BLaER1 (cell line): ENCODE data around the gene DNAJB14.
A peak's percentile ranks its signal among the peaks of the same experiment; 100 is the strongest.

Source experiments
- H3K27ac ChIP-seq: shearing (Covaris generic); formaldehyde crosslinking; 2 replicates; pipeline ENCODE4 v1.8.1; 2022
- H3K27me3 ChIP-seq: shearing (Covaris generic); formaldehyde crosslinking; 2 replicates; pipeline ENCODE4 v1.8.1; 2022
- H3K36me3 ChIP-seq: shearing (Covaris generic); formaldehyde crosslinking; 2 replicates; pipeline ENCODE4 v1.8.1; 2022
- H3K4me1 ChIP-seq: shearing (Covaris generic); formaldehyde crosslinking; 2 replicates; pipeline ENCODE4 v1.8.1; 2022
- H3K4me2 ChIP-seq: shearing (Covaris generic); formaldehyde crosslinking; 2 replicates; pipeline ENCODE4 v1.8.1; 2022
- H3K4me3 ChIP-seq: shearing (Covaris generic); formaldehyde crosslinking; 2 replicates; pipeline ENCODE4 v1.8.1; 2022
- H3K9ac ChIP-seq: shearing (Covaris generic); formaldehyde crosslinking; 2 replicates; pipeline ENCODE4 v1.8.1; 2022
- H3K9me3 ChIP-seq: shearing (Covaris generic); formaldehyde crosslinking; 2 replicates; pipeline ENCODE4 v1.8.1; 2022
- H4K20me1 ChIP-seq: shearing (Covaris generic); formaldehyde crosslinking; 2 replicates; pipeline ENCODE4 v1.8.1; 2022
- Cebpa-rat ChIP-seq: shearing (Covaris generic); IDR thresholded peaks from 2 replicates; pipeline ENCODE4 v1.8.1; 2022

DNAJB14 gene

GRCh38 chr4:99947190-99947578 is 766 bp upstream of the DNAJB14 start:
- H3K4me2 ChIP-seq, result peak overlapping the region; percentile 96
- H3K9ac ChIP-seq, result peak overlapping the region; percentile 97
- TF ChIP-seq Cebpa-rat, result no peak
- H3K36me3 ChIP-seq, result peaks cover 34% of the 10 kb centered on the region
- H3K4me1 ChIP-seq, result peaks cover 56% of the 10 kb centered on the region
- H3K27ac ChIP-seq, result peak overlapping the region; percentile 93
- H3K27me3 ChIP-seq, result no peaks in the 10 kb centered on the region
- H4K20me1 ChIP-seq, result peaks cover 63% of the 10 kb centered on the region
- no peaks in the 10 kb centered on the region for H3K9me3 ChIP-seq
- peak overlapping the region; percentile 96 for H3K4me3 ChIP-seq

- Histone ChIP-seq H3K36me3 (peaks cover 34% of the 10 kb centered on the region), H3K4me1 (peaks cover 48% of the 10 kb centered on the region)
Measured at GRCh38 chr4:99945718-99946355, 581 bp downstream of the DNAJB14 start.

GRCh38 chr4:99943904-99944437 is 2.4 kb downstream of the DNAJB14 start:
- Histone ChIP-seq H3K27me3 (no peaks in the 10 kb centered on the region), H3K4me1 (peaks cover 47% of the 10 kb centered on the region), H3K27ac (no peak overlapping the region), H3K9me3 (no peaks in the 10 kb centered on the region), H3K4me2 (peak overlapping the region; percentile 96), H3K9ac (no peak overlapping the region), H4K20me1 (peaks cover 87% of the 10 kb centered on the region), H3K36me3 (peaks cover 45% of the 10 kb centered on the region), H3K4me3 (no peak overlapping the region)
- no peak for TF ChIP-seq Cebpa-rat

More at GRCh38 chr4:99945718-99946355, 581 bp downstream of the DNAJB14 start:
- Histone ChIP-seq H3K4me3 (peak overlapping the region; percentile 96), H4K20me1 (peaks cover 72% of the 10 kb centered on the region), H3K27me3 (no peaks in the 10 kb centered on the region), H3K27ac (peak overlapping the region; percentile 93), H3K9ac (peak overlapping the region; percentile 97), H3K9me3 (no peaks in the 10 kb centered on the region), H3K4me2 (peak overlapping the region; percentile 96)
- TF ChIP-seq Cebpa-rat, result no peak

GRCh38 chr4:99938243-99938753 is 8.1 kb downstream of the DNAJB14 start:
- no peak for TF ChIP-seq Cebpa-rat
- Histone ChIP-seq H3K4me2 (no peak overlapping the region), H4K20me1 (peaks cover 60% of the 10 kb centered on the region), H3K9me3 (peaks cover 42% of the 10 kb centered on the region), H3K27me3 (no peaks in the 10 kb centered on the region), H3K4me1 (peaks cover 6% of the 10 kb centered on the region; the same call in 1 of the 2 replicates), H3K9ac (no peak overlapping the region), H3K4me3 (no peak overlapping the region), H3K27ac (no peak overlapping the region), H3K36me3 (peaks cover 62% of the 10 kb centered on the region)

- Histone ChIP-seq H3K4me1 (no peaks in the 10 kb centered on the region), H3K4me3 (no peak overlapping the region), H3K36me3 (peaks cover 60% of the 10 kb centered on the region), H3K4me2 (no peak overlapping the region), H4K20me1 (peaks cover 65% of the 10 kb centered on the region), H3K27ac (no peak overlapping the region), H3K9me3 (peaks cover 46% of the 10 kb centered on the region), H3K9ac (no peak overlapping the region), H3K27me3 (no peaks in the 10 kb centered on the region)
- TF ChIP-seq Cebpa-rat, result no peak
Measured at GRCh38 chr4:99934891-99935290, 11.5 kb downstream of the DNAJB14 start.

GRCh38 chr4:99927566-99927965 is 18.9 kb downstream of the DNAJB14 start:
- H3K27me3 ChIP-seq, result no peaks in the 10 kb centered on the region
- TF ChIP-seq Cebpa-rat, result no peak
- H3K9me3 ChIP-seq, result no peaks in the 10 kb centered on the region; the same call in 1 of the 2 replicates
- H3K27ac ChIP-seq, result no peak overlapping the region
- peaks cover 58% of the 10 kb centered on the region for H4K20me1 ChIP-seq
- H3K36me3 ChIP-seq, result peaks cover 56% of the 10 kb centered on the region
- no peak overlapping the region for H3K9ac ChIP-seq
- no peak overlapping the region for H3K4me2 ChIP-seq
- no peaks in the 10 kb centered on the region for H3K4me1 ChIP-seq
- no peak overlapping the region for H3K4me3 ChIP-seq

- Histone ChIP-seq H3K4me3 (no peak overlapping the region), H3K27me3 (no peaks in the 10 kb centered on the region), H3K27ac (no peak overlapping the region), H4K20me1 (peaks cover 10% of the 10 kb centered on the region), H3K4me1 (no peaks in the 10 kb centered on the region), H3K9me3 (0 out of 2 replicates have a peak, but pooled peaks cover 5% of the 10 kb centered on the region), H3K4me2 (no peak overlapping the region), H3K36me3 (peaks cover 73% of the 10 kb centered on the region), H3K9ac (no peak overlapping the region)
- no peak for TF ChIP-seq Cebpa-rat
Measured at GRCh38 chr4:99921174-99921573, 25.2 kb downstream of the DNAJB14 start.

GRCh38 chr4:99918656-99919055 is 27.8 kb downstream of the DNAJB14 start:
- no peaks in the 10 kb centered on the region for H3K27me3 ChIP-seq
- no peak for TF ChIP-seq Cebpa-rat

GRCh38 chr4:99917575-99917974 is 28.8 kb downstream of the DNAJB14 start:
- Histone ChIP-seq H3K27me3 (no peaks in the 10 kb centered on the region), H3K27ac (no peak overlapping the region), H3K4me1 (no peaks in the 10 kb centered on the region), H3K9me3 (0 out of 2 replicates have a peak, but pooled peaks cover 5% of the 10 kb centered on the region), H3K4me3 (no peak overlapping the region), H3K36me3 (peaks cover 73% of the 10 kb centered on the region), H3K9ac (no peak overlapping the region), H4K20me1 (no peaks in the 10 kb centered on the region), H3K4me2 (no peak overlapping the region)
- no peak for TF ChIP-seq Cebpa-rat

More at GRCh38 chr4:99918656-99919055, 27.8 kb downstream of the DNAJB14 start:
- H3K4me1 ChIP-seq, result no peaks in the 10 kb centered on the region
- H3K27ac ChIP-seq, result no peak overlapping the region
- peaks cover 81% of the 10 kb centered on the region for H3K36me3 ChIP-seq
- no peak overlapping the region for H3K4me3 ChIP-seq
- H3K9me3 ChIP-seq, result 0 out of 2 replicates have a peak, but pooled peaks cover 5% of the 10 kb centered on the region
- no peak overlapping the region for H3K4me2 ChIP-seq
- H4K20me1 ChIP-seq, result no peaks in the 10 kb centered on the region
- H3K9ac ChIP-seq, result no peak overlapping the region

- H3K27me3 ChIP-seq, result no peaks in the 10 kb centered on the region
- no peak overlapping the region for H3K4me2 ChIP-seq
- no peaks in the 10 kb centered on the region; the same call in 1 of the 2 replicates for H4K20me1 ChIP-seq
- H3K9me3 ChIP-seq, result 0 out of 2 replicates have a peak, but pooled peaks cover 5% of the 10 kb centered on the region
- no peaks in the 10 kb centered on the region for H3K4me1 ChIP-seq
- TF ChIP-seq Cebpa-rat, result no peak
- H3K36me3 ChIP-seq, result peaks cover 66% of the 10 kb centered on the region
- no peak overlapping the region for H3K9ac ChIP-seq
- no peak overlapping the region for H3K4me3 ChIP-seq
- H3K27ac ChIP-seq, result no peak overlapping the region
Measured at GRCh38 chr4:99915449-99915848, 31.0 kb downstream of the DNAJB14 start.
